Measurements from ENCODE around the gene TRIM46.

The TRIM46 gene

GRCh38 chr1:155171836-155172731 lies 1.6 kb upstream of the TRIM46 start:
- no peak for DNase-seq (ENCODE audit: low read depth in 2 of 2)

- DNase-seq (ENCODE audit: low read depth in 2 of 2): peak; percentile 92 to 93
Observed at GRCh38 chr1:155172732-155173477, 744 bp upstream of the TRIM46 start, which contains the start of gene KRTCAP2. KRTCAP2 (minus strand) TSS chr1:155173304; CDS start chr1:155173224, 80 bp downstream.

- DNase-seq (ENCODE audit: low read depth in 2 of 2): peak in 1 of 2 donors; percentile 41
Observed at GRCh38 chr1:155174324-155175280, 953 bp downstream of the TRIM46 start.

- DNase-seq (ENCODE audit: low read depth in 2 of 2): no peak
Observed at GRCh38 chr1:155175281-155175926, 1.8 kb downstream of the TRIM46 start.

- DNase-seq (ENCODE audit: low read depth in 2 of 2): no peak
Observed at GRCh38 chr1:155175927-155176371, 2.3 kb downstream of the TRIM46 start.

GRCh38 chr1:155176544-155177071 lies 3.0 kb downstream of the TRIM46 start:
- peak; percentile 69 to 75 for DNase-seq (ENCODE audit: low read depth in 2 of 2)

GRCh38 chr1:155177192-155177917 lies 3.7 kb downstream of the TRIM46 start:
- DNase-seq (ENCODE audit: low read depth in 2 of 2): no peak

- no peak for DNase-seq (ENCODE audit: low read depth in 2 of 2)
Observed at GRCh38 chr1:155177918-155178281, 4.3 kb downstream of the TRIM46 start.

GRCh38 chr1:155178441-155179111 lies 4.9 kb downstream of the TRIM46 start:
- no peak for DNase-seq (ENCODE audit: low read depth in 2 of 2)

GRCh38 chr1:155179112-155180031 lies 5.7 kb downstream of the TRIM46 start:
- DNase-seq (ENCODE audit: low read depth in 2 of 2): no peak

- no peak for DNase-seq (ENCODE audit: low read depth in 2 of 2)
Observed at GRCh38 chr1:155181371-155182051, 7.9 kb downstream of the TRIM46 start.

- DNase-seq (ENCODE audit: low read depth in 2 of 2): no peak
Observed at GRCh38 chr1:155182052-155182550, 8.5 kb downstream of the TRIM46 start.

GRCh38 chr1:155183775-155184221 lies 10.1 kb downstream of the TRIM46 start:
- DNase-seq (ENCODE audit: low read depth in 2 of 2): no peak

- DNase-seq (ENCODE audit: low read depth in 2 of 2): no peak
Observed at GRCh38 chr1:155184351-155184811, 10.7 kb downstream of the TRIM46 start.

GRCh38 chr1:155184835-155185782 lies 11.5 kb downstream of the TRIM46 start:
- DNase-seq (ENCODE audit: low read depth in 2 of 2): no peak

GRCh38 chr1:155185783-155186066 lies 12.1 kb downstream of the TRIM46 start:
- no peak for DNase-seq (ENCODE audit: low read depth in 2 of 2)

Measured in stimulated activated CD8-positive, alpha-beta memory T cell treated with anti-CD3 and anti-CD28 coated beads, Interleukin-7, amount 100 ng/mL, for 4 hours (primary cell).